Measurements from ENCODE around the gene SETDB2.

Gene SETDB2

GRCh38 chr13:49481788-49482187 is 37.7 kb downstream of the SETDB2 start:
- no peak for DNase-seq

DNA sequence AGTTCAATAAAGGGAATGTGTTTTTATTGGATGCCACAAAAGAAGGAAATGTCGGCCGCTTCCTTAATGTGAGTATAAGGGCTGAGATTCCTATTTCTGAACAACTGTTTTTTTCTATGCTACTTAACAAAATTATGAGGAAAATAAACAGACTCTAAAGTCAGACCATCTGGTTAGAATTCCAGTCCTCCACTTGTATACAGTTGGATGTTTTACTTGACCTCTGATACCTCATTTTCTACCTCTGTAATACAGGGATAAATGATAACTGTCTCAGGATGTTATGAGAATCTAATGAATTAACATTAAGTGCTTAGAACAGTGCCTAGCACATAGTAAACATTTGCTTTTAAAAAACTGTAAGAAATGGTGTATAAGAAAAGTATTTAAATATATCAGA is 44.5 kb downstream of the SETDB2 start:
- DNase-seq, result no peak

DNA sequence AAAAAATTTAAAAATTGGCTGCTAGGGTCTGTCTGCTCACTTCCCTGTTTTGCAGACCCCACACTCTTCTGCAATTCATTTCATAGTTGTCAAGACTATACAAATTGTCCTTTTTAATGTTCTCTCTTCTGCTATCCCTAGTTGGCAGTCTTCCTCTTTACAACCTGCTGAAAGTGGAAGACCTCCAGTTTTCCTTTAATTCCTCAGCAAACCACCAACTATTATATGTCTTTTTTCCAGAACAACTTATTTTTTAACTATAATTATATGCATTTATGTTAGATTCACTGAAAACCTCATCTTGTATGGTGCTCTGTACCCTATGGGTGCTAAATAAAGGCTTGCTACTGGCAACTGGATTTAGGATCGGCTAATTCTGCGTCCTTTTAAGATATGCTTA is 50.6 kb downstream of the SETDB2 start:
- no peak for DNase-seq

DNA sequence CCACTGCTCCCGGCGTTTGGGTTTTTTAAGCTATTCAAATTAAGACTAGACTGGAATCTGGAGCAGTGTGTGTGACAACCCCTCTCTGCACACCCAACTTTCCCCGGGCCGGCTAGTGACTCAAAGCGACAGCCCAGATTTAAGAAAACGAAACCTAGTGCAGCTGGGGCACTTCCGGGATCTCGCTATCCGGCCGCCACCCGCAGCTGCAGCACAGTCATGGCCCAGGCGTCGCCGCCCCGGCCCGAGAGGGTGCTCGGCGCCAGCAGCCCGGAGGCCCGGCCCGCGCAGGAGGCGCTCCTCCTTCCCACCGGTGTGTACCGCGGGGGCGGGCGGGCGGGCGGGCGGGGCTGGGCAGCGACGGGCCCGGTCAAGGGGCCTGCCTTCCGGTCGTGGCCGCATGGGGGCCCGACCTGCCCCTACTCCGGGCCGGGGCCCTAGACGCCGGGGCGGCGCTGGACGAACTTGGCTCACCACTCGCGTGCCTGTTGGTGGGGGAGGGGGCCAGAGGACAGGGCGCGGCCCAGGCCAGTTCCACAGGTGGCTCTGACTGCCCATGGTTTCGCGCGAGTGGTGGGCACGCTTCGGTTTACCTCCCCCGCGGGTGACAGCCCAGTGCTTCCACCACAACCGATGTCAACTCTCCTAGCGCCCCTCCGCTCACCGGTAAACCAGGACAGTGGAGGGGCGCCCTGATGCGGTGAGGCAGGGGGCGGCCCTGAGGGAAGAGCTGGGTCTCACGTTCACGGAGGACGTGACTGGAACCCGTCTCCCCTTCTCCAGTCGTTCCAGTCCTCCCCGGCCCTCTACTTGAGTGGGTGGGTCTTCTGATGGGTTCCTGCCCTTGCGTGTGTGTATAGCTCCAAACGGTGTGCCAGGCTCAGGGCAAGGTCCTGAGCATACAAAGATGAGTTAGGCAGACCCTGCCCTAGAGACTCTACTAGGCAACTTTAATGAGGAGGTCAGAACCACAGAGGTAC is 52.0 kb downstream of the SETDB2 start, which contains the start of gene PHF11:
TSS of gene PHF11 (plus strand) at position 171 of the 980 bp plus-strand sequence. CDS start at position 220, 49 bp downstream.
- DNase-seq, result peak; percentile 78 to 79

GRCh38 chr13:49496837-49497236 is 52.8 kb downstream of the SETDB2 start:
- peak; percentile 39 to 47 for DNase-seq

DNA sequence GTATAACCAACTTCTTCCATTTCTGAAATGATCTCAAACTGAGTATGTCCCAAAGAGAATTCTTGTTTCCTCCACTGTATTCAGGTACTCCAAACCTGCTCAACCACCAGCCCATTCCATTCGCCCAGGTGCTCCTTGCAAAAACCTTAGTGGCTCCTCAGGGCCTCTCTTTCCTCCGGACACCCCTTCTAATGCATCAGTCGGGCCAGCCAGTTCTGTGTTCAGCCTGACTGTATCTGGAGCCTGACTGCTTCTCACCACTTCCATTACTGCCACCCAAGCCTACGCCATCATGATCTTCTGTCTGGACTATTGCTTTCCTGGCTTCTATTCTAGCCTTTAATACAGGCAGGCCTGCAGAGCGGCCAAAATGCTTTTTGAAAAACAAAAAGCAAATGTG is 53.2 kb downstream of the SETDB2 start:
- no peak for DNase-seq

- no peak for DNase-seq
Observed at GRCh38 chr13:49498206-49498605, 54.1 kb downstream of the SETDB2 start.

DNA sequence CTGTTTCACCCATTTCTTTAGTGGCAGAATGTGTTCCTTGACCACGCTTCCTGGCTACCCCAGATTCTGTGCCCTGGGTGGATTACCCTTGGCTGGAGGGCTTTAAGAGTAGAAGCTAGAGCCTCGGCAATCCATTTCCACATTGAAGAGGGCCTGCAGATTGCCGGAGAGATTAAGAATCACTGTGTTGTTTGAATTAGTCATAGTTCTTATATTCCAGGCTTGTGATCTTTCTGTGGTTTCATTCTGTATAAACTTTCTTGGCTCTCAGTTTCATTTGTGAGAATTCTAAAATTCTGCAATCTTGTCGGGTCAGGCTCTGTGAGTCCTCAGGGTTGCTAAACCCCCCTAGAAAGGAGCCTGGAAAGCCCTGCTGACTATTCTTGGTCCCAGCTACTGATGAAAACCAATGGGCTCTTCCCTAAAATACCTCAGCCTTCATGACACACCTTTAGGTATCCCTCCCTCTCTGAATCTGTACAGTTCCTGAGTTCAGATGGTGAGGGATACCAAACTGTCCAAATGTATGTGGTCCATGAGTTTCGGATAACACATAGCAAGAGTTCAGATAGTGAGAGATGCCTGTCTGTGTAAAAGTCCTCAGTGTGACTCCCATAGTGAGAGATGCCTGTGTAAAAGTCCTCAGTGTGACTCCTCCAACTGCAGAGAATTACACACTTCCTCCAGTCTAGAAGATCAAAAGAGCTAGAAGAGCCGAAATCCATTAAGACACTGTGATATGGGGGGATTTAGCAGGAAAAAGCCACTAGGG is 56.0 kb downstream of the SETDB2 start:
- DNase-seq, result peak in 1 of 2 donors; percentile 5

DNA sequence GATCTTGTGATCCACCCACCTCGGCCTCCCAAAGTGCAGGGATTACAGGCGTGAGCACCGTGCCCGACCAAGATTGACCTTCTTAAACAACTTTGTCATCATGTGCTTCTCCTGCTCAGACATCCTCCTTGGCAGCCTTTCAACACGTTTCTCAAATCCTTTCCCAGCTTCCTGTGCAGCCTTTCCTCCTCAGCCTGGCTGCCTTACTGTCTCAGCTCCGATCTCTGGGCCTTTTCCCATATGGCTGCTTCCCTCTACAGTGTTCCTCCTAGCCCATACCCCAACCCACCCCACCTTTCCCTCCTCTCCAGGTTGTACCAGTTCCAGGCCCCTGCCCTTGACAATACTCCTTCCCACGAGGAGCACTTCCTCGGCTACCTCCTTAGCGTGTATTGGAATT is 58.9 kb downstream of the SETDB2 start:
- DNase-seq, result no peak

DNA sequence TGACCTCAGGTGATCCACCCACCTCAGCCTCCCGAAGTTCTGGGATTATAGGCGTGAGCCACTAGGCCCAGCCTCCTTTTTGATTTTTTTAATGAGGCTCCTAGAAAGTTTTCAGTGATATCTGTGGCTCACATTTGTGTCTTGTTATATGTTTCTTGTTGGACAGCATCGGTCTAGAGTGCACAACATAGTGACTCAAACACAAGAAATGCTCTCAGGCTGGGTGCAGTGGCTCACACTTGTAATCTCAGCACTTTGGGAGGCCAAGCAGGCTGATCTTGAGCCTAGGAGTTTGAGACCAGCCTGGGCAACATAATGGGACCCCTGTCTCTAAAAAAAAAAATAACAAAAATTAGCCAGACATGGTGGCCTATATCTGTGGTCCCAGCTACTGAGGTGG is 59.9 kb downstream of the SETDB2 start:
- DNase-seq, result no peak

DNA sequence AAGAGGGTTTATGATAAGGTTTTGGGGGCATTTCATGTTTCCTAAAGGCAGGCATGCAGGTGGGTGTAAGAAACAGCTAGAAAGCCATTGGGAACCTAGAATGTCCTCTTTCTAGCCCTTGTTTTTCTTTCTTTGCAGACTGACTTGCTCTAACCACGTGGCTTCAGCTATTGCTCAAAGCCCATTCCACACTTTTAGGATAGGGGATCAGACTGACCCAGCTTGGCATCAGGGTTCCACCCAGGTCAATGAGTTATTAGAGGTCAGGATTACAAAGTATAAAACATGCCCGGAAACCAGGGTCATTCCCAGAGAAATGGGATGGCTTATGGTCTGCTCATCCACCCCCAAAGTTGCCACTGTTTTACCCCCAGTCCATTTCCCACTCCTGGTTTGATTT is 68.5 kb downstream of the SETDB2 start:
- no peak for DNase-seq

GRCh38 chr13:49516467-49516866 is 72.4 kb downstream of the SETDB2 start:
- no peak for DNase-seq

GRCh38 chr13:49517461-49517860 is 73.4 kb downstream of the SETDB2 start:
- no peak for DNase-seq

DNA sequence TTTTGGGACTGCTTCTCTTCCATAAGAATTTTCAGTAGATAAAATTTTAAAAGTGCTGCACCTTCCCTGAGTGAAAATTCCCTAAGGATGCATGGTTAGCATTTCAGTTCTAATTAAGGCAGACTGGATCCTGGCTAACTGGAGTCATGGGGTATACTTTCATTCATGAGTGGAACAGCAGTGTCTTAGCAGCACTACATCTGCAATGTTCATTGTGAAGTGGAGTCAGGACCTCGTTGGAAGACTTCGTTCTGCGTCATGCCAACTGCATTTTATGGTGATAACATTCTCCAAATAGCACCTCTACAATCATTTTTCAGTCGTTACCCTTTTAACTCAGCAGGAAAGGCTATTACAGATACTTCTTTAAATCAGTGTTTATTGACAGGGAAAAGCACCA is 77.2 kb downstream of the SETDB2 start:
- no peak for DNase-seq

DNA sequence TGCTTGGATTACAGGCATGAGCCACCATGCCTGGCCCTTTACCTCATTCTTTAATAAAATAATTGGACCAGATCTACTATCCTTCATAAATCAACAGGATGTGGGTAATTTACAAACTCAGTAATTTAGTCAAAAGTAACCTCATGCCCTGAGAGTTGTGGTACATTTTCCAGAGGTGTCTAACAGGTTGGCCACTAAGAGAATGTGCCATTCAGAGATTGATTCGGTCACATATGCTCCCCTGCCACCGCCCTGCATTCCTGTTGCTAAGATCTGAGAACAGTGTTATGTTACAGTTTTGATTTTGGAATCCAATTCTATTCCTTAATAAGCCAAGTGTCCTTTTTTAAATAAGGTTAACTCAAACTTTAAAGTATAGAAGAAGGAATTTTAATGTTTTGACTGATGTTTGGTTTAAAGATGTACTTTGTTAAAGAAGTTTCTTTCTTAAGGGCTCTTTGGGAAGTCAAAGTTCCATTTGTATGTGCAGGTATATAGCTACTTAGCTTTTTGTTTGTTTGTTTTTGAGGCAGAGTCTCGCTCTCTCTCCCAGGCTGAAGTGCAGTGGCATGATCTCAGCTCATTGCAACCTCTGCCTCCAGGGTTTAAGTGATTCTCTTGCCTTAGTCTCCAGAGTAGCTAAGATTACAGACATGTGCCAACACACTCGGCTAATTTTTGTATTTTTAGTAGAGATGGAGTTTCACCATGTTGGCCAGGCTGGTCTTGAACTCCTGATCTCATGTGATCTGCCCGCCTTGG is 80.8 kb downstream of the SETDB2 start:
- no peak for DNase-seq

DNA sequence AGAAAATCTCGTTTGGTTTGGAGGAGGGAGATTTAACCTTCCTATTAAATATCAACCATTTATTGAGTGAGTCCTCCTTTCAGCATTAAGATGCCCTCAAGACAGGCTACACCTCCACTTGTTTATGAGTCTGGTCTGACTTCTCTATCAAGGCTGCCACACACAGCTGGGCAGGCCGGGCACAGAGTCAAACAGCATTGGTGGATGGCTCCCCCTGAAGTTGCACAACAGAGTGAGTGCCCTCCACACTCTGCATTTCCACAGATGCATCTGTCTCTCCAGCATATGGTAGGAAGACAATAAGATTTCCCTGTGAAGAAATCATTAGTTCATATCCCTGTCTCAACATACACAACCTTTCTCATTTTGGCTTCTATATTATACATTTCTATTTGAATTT is 83.0 kb downstream of the SETDB2 start:
- no peak for DNase-seq

GRCh38 chr13:49528161-49528560 is 84.1 kb downstream of the SETDB2 start:
- DNase-seq, result no peak

DNA sequence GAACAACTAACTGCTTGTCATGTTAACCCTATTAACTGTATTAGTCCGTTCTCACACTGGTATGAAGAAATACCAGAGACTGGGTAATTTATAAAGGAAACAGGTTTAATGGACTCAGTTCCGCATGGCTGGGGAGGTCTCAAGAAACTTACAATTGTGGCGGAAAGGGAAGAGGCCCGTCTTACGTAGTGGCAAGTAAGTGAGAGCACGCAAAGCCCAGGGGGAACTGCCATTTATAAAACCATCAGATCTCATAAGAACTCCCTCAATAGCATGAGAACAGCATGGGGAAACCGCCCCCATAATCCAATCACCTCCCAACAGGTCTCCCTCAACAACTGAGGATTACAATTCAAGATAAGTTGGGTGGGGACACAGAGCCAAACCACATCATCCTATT is 86.4 kb downstream of the SETDB2 start:
- no peak for DNase-seq

DNA sequence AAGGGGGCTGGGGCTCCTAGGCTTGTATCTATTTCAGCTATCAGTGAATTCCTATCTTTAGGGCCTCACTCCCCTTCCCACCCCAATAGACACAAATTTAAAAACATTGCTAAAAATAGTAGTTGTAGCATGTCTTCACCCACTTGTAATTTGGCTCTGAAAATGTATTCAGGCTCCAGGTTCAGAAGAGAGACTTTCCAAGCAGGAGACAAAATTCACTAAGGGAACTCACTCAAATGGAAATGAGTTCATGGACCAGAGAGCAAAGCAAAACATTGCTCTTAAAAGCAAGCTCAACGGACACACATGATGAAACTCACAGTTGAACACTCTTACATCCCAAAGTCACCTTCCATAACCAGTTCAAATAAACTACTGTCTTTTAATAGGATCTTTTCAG is 88.5 kb downstream of the SETDB2 start:
- DNase-seq, result no peak

GRCh38 chr13:49533011-49533410 is 88.9 kb downstream of the SETDB2 start:
- no peak for DNase-seq

- DNase-seq, result no peak
Observed at GRCh38 chr13:49533591-49534269, 89.7 kb downstream of the SETDB2 start.

DNA sequence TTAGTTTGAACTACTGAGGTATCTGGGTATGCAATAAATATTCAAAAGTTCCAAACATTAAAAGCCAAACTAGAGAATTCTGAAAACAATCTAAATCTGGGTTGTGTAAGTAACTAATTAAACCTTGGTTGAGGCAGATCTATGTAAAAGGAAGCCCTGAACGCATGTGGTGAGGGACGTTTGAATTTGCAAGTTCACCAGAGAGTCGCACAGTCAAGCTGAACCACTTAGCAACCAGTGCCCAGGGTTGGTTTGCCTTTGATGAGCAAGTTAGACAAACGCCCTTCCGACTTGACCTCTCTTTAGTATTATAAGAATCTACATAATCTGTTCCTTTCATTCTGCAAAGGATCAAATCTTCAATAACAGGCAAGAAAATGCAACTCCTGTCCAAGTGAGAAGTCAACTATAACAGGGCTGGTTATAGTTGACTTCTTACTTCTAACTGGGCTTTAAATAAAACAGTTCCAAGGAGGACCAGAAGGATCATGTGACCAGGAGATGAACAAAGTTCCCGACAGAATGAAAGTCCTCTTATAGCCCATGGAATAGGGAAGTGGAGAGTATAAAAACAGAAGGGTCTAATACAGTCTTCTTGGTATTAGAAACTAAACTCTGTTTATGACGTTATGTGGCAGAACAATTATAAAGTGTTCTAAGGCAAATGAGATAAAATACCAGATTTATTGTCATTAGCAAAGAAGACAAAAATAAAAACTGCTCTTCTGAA is 92.2 kb downstream of the SETDB2 start:
- no peak for DNase-seq
